SU-DHL-6 (cell line): ENCODE measurements around the gene CFAP65.

ENCODE experiments used
- CTCF ChIP-seq: fragments of 200-600 bp; sonication (generic); IDR thresholded peaks from one replicate; pipeline ENCODE4 v1.5.1; 2017; ENCODE audit warnings: antibody characterized with exemption, mild to moderate bottlenecking, low read length, moderate library complexity; ENCODE audit not compliant: insufficient read depth, poor library complexity, severe bottlenecking
- EZH2phosphoT487 ChIP-seq: fragments of 200-600 bp; sonication (generic), shearing (Covaris generic); conservative IDR thresholded peaks from 2 replicates; pipeline ENCODE4 v1.6.1; 2018; ENCODE audit warnings: mild to moderate bottlenecking, antibody characterized with exemption, low read length, moderate library complexity, mixed read lengths

GRCh38 chr2:219020604-219021365 lies 20.5 kb downstream of the CFAP65 start:
- TF ChIP-seq CTCF (no peak), EZH2phosphoT487 (no peak)
